Cardiac fibroblast (primary cell): Measurements from ENCODE around the gene NFKBIB.
"Not testable (repeated sequence)": the region's sequence is repeated elsewhere in the genome, so short reads cannot be mapped to it uniquely, and the experiment has no call there.

Experiments used
- DNase-seq, 2 donors: peaks; one replicate each; pipeline versions ENCODE4 v3.0.0 to v3.0.0-alpha.2; 2010; ENCODE audit warnings: low read depth in 2 of 2
- H3K4me3 ChIP-seq, 2 donors: replicated peaks in 1 of 2; 1 replicate in 1 of 2; 2 replicates in 1 of 2; pipeline ENCODE4 v1.5.1; 2011; ENCODE audit warnings: low read depth in 2 of 2, low read length in 2 of 2, mild to moderate bottlenecking in 2 of 2, moderate library complexity in 1 of 2
- TF ChIP-seq, protein P1 (sequence below): IDR thresholded peaks from one replicate; pipeline ENCODE4 v1.5.1; 2011; ENCODE audit warnings: low read depth, mild to moderate bottlenecking, low read length, inconsistent platforms

Gene NFKBIB

DNA sequence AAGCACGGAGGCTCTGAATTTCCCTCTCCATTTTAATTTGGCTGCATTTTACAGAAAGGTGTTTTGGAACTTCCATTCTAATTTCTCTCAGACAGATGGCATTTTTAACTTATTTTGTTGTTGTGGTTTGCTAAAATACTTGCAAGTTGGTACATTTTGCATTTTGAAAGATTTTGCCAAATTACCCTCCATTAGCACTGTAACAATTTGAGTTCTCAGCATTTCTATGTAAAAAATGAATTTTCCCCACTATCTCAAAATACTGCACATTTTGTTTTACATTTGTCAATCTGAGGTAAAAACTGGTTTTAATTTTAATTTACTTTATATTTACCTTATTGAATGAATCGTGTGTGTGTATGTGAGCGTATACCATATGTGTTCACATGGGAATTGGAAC lies 43.0 kb upstream of the NFKBIB start:
- no peak overlapping the region for H3K4me3 ChIP-seq
- no peak for DNase-seq
- TF ChIP-seq, protein P1, sequence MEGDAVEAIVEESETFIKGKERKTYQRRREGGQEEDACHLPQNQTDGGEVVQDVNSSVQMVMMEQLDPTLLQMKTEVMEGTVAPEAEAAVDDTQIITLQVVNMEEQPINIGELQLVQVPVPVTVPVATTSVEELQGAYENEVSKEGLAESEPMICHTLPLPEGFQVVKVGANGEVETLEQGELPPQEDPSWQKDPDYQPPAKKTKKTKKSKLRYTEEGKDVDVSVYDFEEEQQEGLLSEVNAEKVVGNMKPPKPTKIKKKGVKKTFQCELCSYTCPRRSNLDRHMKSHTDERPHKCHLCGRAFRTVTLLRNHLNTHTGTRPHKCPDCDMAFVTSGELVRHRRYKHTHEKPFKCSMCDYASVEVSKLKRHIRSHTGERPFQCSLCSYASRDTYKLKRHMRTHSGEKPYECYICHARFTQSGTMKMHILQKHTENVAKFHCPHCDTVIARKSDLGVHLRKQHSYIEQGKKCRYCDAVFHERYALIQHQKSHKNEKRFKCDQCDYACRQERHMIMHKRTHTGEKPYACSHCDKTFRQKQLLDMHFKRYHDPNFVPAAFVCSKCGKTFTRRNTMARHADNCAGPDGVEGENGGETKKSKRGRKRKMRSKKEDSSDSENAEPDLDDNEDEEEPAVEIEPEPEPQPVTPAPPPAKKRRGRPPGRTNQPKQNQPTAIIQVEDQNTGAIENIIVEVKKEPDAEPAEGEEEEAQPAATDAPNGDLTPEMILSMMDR: no peak

DNA sequence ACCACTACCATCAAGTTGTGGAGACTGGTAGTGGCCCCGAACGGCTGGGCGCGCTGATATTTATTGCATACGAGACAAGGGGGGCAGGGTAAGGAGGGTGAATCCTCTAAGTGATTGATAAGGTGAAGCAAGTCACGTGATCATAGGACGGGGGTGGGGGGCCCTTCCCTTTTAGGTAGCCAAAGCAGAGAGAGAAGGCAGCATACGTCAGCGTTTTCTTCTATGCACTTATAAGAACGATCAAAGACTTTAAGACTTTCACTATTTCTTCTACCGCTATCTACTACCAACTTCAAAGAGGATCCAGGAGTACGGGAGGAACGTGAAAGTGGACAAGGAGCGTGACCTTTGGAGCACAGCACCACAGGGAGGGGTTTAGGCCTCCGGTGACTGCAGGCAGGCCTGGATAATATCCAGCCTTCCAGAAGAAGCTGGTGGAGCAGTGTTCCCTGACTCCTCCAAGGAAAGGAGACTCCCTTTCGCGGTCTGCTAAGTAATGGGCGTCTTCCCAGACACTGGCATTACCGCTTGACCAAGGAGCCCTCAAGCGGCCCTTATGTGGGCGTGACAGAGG lies 40.1 kb upstream of the NFKBIB start:
- not testable (repeated sequence) for DNase-seq, H3K4me3 ChIP-seq

DNA sequence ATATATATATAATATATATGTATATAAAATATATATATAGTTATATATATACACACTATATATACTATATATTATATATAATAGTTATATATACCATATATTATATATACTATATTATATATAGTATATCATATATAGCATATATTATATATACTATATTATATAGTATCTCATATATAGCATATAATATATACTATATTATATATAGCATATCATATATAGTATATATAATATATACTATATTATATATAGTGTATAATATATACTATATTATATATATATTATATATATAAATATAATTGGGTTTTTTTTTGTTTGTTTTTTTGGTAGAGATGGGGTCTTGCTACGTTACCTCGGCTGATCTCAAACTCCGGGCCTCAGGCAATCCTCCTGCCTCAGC lies 38.4 kb upstream of the NFKBIB start:
- no peak overlapping the region for H3K4me3 ChIP-seq
- TF ChIP-seq, protein P1: no peak

DNA sequence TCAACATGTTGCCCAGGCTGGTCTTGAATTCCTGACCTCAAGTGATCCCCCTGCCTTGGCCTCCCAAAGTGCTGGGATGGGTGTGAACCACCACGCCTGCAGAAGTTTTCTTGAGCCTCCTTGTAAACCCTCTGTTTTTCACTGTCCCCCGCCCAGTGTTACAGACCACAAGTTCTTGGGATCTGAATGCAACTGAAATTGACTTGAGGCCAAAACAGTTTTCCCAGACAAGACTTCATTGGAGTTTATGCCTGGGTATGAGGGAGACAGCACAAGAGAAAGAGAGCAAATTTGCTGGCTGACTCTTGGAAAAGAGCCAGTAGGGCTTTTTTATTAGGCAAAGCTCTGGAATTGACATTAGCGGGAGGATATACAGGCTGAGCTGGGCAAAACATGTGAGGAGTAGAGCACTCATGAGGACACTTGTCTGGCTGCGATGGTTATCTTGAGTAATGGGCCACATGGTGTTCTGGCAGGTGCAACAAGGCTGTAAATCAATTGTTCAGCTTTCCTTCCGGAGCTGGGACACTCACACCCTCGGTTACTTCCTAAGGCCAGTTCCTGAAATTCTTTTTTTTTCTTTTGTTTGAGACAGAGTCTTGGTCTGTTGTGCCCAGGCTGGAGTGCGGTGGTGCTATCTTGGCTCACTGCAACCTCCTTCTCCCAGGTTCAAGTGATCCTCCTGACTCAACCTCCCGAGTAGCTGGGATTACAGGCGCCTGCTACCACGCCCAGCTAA lies 37.3 kb upstream of the NFKBIB start:
- peak in 1 of 2 donors; percentile 68 for DNase-seq

More for the DNA sequence above, 38.4 kb upstream of the NFKBIB start:
- no peak for DNase-seq

DNA sequence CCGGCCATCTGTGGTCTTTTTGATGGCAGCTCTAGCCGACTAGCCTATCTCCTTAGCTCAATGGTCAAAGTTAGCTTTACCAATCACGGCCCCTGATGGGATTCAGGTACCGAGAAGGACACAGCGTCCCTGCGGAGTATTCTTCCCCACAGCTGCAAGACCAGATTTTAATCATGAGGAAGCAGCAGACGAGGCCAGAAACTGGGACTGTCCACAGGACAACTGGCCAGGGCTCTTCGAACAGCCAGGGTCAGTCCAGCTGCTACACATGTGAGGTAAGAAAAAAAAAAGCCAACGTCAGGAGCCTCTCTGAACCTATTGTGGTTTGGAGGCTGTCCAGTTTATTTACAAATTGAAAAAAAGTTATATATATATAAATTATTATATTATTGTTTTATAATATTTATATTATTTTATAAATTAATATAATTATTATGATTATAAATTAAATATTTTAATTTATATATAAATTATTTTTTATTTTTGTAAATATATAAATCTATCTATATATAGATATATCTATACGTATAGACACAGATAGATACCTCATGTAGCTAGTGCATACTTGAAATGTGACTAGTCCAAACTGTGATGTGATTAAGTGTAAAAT lies 32.5 kb upstream of the NFKBIB start:
- no peak for DNase-seq
- TF ChIP-seq, protein P1: no peak
- H3K4me3 ChIP-seq: no peak overlapping the region

More for the DNA sequence above, 37.3 kb upstream of the NFKBIB start:
- H3K4me3 ChIP-seq: no peak overlapping the region
- TF ChIP-seq, protein P1: no peak

DNA sequence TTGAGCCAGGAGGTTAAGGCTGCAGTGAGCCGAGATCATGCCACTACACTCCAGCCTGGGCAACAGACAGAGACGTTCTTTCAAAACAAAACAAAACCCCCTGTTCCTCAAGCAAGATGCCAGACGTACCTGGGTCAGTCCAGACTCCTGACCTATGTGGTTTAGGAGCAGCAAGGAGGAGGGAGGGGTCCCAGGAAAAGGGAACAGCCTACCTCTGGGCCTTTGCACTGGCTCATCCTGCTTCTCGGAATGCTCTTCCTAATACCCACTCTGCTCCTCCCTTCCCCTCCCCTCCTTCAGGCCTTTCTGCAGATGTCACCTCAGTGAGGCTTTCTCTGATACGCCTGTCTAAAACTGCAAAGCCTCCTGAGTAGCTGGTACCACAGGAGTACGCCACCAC lies 31.2 kb upstream of the NFKBIB start:
- DNase-seq: no peak

More for the DNA sequence above, 31.2 kb upstream of the NFKBIB start:
- no peak overlapping the region for H3K4me3 ChIP-seq
- TF ChIP-seq, protein P1: no peak
